ENCODE results near the gene CDC42BPB.

Gene CDC42BPB

GRCh38 chr14:103093856-103094405, 36.6 kb upstream of the CDC42BPB start:
- DNase-seq = no peak

- DNase-seq = no peak
Observed at GRCh38 chr14:103091883-103092222, 34.5 kb upstream of the CDC42BPB start.

DNA sequence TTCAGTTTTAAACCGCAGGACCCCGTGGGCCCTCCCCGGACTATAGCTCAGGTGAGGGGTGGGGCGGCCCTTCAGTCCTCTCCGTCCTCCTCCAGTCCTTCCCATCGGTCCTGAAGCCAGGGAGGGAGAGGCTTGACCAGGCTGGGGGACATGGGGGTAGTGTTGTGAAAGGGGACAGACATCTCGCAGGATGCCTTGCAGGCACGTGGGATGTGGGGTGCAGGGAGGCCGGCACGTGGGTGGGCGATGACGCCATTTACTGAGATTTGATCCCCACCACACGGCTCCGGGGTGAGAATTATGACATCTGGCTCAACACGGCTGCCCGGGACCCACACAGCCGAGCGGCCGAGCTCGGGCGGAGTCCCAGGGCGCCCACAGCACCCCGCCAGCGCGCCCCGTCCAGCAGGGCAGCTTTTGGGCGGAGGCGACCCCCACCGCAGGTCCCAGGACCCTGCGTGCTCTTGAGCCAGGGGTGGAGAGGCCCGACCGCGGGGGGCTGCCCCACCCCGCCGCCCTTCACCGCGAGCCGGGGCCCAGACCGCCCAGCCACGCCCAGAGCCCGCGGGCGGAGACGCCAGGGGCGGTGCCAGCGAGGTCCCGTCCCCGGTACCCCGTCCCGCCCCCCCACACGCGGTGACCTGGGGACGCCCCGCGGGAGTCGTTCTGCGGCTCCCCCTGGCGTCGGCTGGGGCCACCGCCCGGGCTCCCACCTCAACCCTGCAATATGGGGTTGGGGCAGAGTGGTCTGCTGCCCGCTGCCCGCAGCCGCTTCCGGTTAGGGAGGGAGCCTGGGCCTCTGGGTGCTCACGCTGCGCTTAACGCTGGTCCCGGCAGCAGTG, 33.9 kb upstream of the CDC42BPB start:
- no peak for DNase-seq

DNA sequence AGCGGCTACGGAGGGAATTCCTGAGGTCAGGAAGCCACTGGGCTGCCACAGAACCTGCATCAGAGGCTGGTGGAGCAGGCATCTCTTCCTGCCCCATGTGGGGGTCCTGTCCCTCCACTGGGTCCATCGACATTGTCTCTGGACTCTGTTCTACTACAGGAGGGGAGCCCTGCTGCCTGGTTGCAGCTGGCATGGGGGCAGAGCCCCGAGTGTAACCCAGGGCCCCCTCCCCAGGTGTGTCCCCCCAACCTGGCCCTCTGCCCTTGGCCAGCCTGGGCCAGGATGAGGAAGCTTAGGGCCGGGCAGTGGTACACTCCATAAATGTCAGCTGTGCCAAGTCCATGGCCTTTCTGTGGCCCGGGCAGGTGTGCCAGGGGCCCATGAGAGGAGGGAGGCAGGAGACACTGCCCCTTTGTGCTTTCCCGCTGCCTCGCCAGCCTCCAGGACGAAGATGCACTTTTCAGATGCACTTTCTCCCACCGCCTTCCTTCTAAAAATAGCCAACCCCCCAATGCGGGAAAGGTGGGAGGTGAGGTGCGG, 33.2 kb upstream of the CDC42BPB start:
- DNase-seq = no peak

DNA sequence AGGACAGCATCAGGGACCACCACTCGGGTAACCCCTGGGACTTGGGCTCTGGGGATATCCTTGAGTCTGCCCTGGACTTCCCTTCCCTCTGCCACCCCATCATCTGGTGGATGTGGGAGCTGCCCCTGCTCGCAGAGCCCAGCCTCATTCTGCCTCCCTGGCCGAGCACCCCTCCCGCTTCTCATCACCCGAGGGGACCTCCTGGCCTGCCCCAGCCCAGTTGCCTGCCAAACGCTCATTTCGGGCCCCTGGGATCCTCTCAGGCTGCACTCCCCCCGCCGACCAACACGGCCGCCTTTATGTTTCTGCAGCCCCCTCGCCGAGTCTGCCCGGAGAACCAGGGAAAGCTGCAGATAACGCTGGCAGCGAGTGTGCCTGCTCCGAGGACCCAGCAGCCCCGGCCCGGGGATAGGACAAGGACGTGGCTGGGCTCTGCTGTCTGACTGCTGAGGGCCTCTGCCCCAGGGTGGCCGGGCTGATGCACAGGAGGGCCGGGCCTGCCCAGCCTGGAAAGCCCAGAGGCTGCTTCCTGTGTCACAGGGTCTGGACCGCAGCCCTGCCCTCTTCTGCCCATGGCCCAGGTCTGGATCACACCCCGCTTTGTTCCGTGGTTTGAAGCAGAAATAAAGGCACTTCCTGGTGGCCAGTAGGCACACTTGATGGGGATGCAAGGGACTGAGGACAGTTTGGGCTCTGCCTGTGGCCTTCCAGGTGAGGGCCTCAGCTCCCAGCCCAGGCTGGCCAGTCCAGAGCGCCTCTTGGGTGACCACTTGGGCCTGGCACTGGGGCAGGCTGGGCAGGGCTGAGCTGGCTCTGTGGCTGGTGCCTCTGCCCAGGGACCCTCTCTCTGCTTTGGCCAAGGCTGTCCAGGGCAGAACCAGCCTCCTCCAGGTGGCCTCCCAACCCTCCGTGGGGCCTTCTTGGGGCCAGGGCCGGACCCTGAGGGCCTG, 32.3 kb upstream of the CDC42BPB start:
- no peak for DNase-seq

DNA sequence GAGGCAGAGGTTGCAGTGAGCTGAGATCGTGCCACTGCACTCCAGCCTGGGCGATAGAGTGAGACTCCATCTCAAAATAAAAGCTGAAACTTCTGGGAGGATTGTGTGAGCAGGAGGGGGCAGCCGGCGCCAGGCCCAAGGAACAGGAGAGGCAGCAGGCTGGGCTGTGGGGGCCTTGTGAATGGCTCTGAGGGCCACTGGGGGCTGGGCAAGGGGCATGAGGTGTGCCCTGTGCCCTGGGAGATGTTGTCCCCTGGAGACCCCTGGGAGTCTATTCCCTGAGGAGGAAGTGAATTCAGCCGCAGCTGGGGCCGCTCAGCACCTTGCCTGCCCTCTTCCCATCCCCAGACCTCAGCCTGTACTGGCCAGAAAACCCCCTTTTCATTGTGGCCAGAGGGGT, 31.6 kb upstream of the CDC42BPB start:
- DNase-seq = no peak

- no peak for DNase-seq
Observed at GRCh38 chr14:103087343-103087835, 30.0 kb upstream of the CDC42BPB start.

DNA sequence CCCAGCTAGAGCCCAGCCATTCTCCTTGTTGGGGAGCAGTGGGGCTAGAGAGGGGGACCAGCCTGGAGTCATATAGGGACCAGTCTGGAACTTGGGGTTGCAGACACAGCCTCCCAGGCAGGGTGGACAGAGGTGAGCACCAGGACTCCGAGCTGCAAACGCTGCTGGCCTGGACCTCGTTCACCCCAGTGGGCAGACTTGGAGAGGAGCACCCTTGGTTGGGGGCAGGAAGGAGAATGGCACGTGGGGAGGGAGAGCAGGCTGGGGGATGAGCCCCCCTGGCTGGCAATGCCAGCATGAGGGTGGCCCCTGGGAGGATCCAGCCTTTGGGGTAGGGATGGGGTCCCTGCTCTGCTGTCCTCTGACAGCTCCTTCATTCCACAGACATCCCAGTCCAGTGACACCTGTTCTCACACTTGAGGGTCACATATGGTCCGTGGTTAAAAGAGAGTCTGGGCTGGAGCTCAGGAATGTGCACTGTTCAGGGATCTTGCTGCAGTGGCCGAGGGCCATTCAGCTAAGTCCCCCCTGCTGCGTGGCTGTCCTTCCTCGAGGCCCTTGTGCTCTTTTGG, 29.5 kb upstream of the CDC42BPB start:
- no peak for DNase-seq

- DNase-seq = no peak
Observed at GRCh38 chr14:103085106-103086091, 28.1 kb upstream of the CDC42BPB start.

DNA sequence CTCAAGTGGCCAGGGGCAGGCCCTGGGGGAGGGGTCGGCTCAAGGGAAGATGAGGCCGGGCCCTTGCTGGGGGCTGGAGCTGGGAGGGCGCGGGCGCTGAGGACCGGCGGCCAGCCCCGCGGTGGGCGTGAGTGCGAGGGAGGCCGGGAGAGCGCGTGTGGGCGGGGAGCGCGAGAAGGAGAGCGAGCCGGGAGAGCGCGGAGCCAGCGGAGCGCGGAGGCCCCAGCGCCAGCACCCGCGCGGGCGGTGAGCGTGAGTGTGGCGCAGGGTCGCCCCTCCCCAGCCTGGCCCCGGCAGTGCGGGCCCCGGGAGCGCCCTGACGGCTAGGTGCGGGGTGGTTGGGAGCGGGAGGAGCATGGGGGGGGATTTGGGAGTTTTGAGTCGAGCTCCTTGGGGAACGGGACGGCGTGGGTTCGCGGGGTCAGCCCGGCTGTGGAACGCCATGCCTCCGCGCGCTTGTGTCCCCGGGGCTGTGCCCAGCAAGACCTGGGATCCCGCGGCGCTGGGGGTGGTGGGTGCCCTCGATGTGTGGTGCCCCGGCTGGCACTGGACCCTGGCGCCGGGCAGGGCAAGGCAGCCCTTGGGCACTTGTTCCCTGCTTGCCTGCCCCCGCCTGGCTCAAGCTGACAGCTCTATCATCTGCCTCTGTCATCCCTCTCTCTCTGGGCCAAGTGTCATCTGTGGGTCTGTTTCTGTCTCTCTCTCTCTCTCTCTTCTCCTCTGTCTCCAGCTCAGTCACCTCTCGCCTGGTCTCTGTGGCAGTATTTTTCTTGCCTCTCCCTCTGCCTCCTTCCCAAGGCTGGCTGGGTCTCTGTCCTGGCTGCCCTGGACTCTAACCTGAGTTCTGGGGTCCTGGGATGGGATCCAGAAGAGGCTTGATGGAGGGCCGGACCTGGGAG, 26.9 kb upstream of the CDC42BPB start, which contains the start of gene LBHD2:
TSS of gene LBHD2 (plus strand) at position 190 of the 899 bp plus-strand sequence. CDS start 1,803 bp downstream, outside the sequence.
- no peak for DNase-seq

- DNase-seq = no peak
Observed at GRCh38 chr14:103081951-103082350, 24.6 kb upstream of the CDC42BPB start.

DNA sequence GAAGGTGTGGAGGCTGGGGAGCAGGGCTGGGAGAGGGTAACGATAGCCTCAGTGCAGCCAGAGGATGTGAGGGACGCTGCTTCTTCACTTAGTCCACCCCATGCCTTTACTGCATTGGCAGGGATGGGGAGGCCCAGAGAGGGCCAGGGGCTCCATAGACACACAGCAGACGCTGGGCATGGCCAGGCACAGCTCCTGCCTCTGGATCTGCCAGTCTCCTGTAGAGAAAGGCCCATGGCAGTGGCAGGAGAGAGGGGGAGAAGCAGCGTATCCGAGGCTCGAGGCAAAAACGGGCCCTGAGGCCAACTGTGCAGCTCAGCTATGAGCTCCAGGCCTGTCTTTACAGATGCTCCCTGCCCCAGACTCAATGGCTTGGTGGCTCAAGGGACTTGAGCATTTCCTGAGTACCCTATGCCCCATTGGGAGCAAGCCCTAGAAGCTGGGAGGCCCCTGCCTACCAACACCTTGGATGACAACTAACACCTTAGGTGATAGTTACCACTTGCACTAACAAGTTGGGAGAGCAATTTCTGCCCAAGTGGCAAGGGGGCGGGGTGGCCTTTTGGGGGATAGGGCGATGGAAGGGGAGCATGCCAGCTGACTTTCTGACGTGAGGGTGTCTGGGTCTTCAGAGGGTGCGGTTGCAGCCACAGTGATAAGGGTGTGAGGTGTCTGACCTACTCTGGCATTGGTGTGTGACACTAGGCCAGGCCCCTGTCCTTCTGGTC, 21.7 kb upstream of the CDC42BPB start:
- DNase-seq = no peak

GRCh38 chr14:103078420-103078749, 21.0 kb upstream of the CDC42BPB start:
- DNase-seq = peak; percentile 74

DNA sequence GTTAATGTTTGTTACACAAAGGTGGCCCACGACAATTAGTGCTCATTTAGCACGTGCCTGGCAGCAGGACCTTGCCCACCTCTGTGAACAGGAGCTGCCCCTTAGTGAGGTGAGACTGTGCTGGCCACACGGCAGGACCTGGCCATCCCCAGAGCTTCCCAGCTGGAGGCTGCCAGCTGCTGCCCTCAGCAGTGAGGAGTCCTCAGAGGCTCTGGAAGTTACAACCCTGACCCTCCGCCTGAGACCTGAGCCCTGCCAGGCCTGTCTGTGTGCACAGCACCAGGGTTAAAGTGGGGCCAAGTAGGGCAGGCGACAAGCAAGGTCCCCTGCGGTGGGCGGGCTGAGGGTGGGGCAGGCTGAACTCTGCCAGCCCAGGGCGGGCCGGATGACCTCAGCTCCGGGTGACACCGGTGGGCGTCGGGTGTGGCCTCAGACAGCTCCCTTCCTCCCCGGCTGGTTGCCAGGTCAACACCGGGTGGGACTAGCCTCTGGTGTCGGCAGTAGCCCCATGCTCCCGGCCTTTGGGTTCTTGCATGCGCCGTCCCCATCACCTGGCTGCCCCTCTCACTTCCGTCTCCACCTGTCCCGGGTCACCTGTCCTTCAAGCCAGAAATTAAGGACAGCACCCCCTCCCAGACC, 17.5 kb upstream of the CDC42BPB start:
- DNase-seq = no peak

DNA sequence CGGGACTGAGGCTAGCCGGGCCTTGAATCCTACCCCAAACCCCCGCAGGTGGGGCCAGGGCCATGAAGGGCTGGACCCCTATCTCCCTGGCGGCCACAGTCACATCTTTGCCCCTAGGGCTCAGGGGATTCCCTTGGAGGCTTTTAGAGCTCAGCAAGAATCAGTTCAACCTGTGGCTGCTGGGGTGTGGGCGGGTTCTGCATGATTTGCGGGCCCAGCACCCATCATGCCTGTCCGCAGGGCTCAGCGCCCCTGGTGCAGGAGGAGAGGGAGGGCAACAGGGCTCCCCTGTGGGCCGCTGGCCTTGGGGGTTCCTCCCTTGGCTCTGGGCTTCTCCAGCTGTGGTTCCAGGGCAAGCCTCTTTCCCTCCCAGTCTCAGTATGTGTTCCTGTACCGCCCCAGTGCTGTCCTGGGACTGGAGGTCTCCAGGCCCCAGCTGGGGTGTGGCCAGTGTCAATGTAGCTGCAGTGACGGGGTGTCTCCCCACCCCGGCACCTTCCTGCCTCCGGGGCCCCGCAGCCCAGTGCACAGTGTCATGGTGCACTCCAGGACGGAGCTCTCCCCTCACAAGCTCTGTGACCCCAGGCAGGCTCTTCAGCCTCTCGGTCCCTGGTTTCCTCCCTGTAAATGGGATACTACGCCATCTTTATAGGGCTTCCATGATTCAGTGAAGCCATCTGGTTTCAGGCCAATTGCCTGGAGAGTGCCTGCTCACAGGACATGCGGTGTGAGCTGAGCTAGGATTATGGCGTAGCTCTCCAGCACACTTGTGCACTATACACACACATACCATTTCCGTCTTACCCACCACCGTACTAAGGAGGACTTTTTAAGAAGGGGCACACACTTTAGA, 16.8 kb upstream of the CDC42BPB start:
- DNase-seq = no peak

DNA sequence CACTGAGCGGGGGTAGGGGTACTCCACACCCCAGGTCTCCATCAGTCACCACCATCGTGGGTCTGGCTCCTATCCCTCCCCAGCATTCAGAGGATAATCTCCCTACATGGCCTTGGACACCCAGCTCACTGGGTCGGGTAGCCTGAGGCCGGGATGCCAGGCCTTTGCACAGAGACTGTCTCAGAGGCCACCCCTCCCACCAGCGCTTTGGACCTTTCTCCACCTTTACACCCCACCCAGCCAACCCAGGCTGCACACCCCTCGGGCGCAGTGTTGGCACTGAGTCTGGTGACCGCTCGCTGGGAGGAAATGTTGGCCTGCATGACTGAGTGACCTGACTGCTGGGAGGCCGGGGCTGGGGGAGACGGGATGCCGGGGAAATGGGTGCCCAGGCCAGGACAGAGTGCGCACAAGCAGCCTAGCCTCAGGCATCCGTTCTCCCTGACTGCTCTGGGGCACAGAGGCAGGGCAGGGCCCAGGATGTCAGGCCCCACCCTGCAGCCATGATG, 16.1 kb upstream of the CDC42BPB start:
- no peak for DNase-seq

GRCh38 chr14:103072595-103073366, 15.4 kb upstream of the CDC42BPB start:
- DNase-seq = no peak
